Right renal pelvis (tissue), 4 donors: ENCODE results near the gene HKDC1. TPM values are rescaled to one million over a fixed set of nuclear protein-coding genes. Genes with fewer than 3 reads are reported as not detected.

Experiments
- DNase-seq, 4 donors: peaks; one replicate each; pipeline ENCODE4 v3.0.0-alpha.2; 2013; ENCODE audit warnings: low read depth in 4 of 4, low spot score in 3 of 4, missing footprints in 1 of 4
- polyA plus RNA-seq, 4 donors: library from polyadenylated mRNA; unstranded; fragments of 120-200 nt; gene quantifications; one replicate each; pipeline ENCODE4 v1.2.1, GENCODE V29; 2013; ENCODE audit not compliant: insufficient read length in 4 of 4

Gene HKDC1
- polyA plus RNA-seq, 4 donors = 15.3 to 18.6 (median 16.0) TPM

GRCh38 chr10:69214666-69215131, 5.4 kb upstream of the HKDC1 start:
- DNase-seq = no peak

GRCh38 chr10:69215405-69216171, 4.5 kb upstream of the HKDC1 start:
- DNase-seq = no peak

GRCh38 chr10:69216577-69217118, 3.5 kb upstream of the HKDC1 start:
- no peak for DNase-seq

- DNase-seq = no peak
These were observed 2.9 kb upstream of the HKDC1 start for GRCh38 chr10:69217119-69217754.

- DNase-seq = no peak
These were observed 1.3 kb upstream of the HKDC1 start for GRCh38 chr10:69218831-69219230.

- DNase-seq = no peak
These were observed 375 bp downstream of the HKDC1 start for GRCh38 chr10:69220507-69220906.

- peak in 1 of 4 donors; percentile 20 for DNase-seq
These were observed 2.3 kb downstream of the HKDC1 start for GRCh38 chr10:69222157-69223027.

- no peak for DNase-seq
These were observed 2.9 kb downstream of the HKDC1 start for GRCh38 chr10:69223028-69223342.

GRCh38 chr10:69224862-69225657, 4.9 kb downstream of the HKDC1 start:
- DNase-seq = no peak

GRCh38 chr10:69225681-69226080, 5.5 kb downstream of the HKDC1 start:
- no peak for DNase-seq

- DNase-seq = no peak
These were observed 6.9 kb downstream of the HKDC1 start for GRCh38 chr10:69226919-69227450.

GRCh38 chr10:69228151-69228550, 8.0 kb downstream of the HKDC1 start:
- DNase-seq = no peak

GRCh38 chr10:69229616-69229916, 9.4 kb downstream of the HKDC1 start:
- DNase-seq = no peak

- DNase-seq = no peak
These were observed 10.0 kb downstream of the HKDC1 start for GRCh38 chr10:69230128-69230527.

- no peak for DNase-seq
These were observed 12.1 kb downstream of the HKDC1 start for GRCh38 chr10:69232252-69232651.

GRCh38 chr10:69232736-69233480, 12.8 kb downstream of the HKDC1 start:
- DNase-seq = no peak

- no peak for DNase-seq
These were observed 14.3 kb downstream of the HKDC1 start for GRCh38 chr10:69234447-69234846.

GRCh38 chr10:69237528-69238159, 17.5 kb downstream of the HKDC1 start:
- peak; percentile 62 to 74 (median 72) for DNase-seq

GRCh38 chr10:69239136-69239535, 19.0 kb downstream of the HKDC1 start:
- DNase-seq = no peak
